Nephron progenitor cell (in vitro differentiated cells): ENCODE data around the gene WDR72.

Source experiments
- DNase-seq: peaks from one replicate; pipeline ENCODE4 v3.0.0; 2021
- H3K27ac Mint-ChIP-seq: 2 replicates; pipeline ENCODE4 v1.8.0; 2021; ENCODE audit warnings: mild to moderate bottlenecking, moderate library complexity, mixed read lengths
- H3K27me3 Mint-ChIP-seq: 2 replicates; pipeline ENCODE4 v1.8.0; 2021; ENCODE audit warnings: mild to moderate bottlenecking, low read depth, mixed read lengths; ENCODE audit not compliant: poor library complexity
- H3K36me3 Mint-ChIP-seq: 2 replicates; pipeline ENCODE4 v1.8.0; 2021; ENCODE audit warnings: low read depth, mixed read lengths
- H3K4me1 Mint-ChIP-seq: 2 replicates; pipeline ENCODE4 v1.8.0; 2021; ENCODE audit warnings: mixed read lengths
- H3K4me3 Mint-ChIP-seq: 2 replicates; pipeline ENCODE4 v1.8.0; 2021; ENCODE audit warnings: mild to moderate bottlenecking, moderate library complexity, mixed read lengths
- H3K9me3 Mint-ChIP-seq: 2 replicates; pipeline ENCODE4 v1.8.0; 2021; ENCODE audit warnings: mild to moderate bottlenecking, moderate library complexity, mixed read lengths
- CTCF ChIP-seq: fragments of 200-600 bp; sonication (generic); IDR thresholded peaks from 2 replicates; pipeline ENCODE4 v1.5.0; 2021; ENCODE audit warnings: antibody characterized with exemption

The WDR72 gene

GRCh38 chr15:53753813-53754212, 5.7 kb downstream of the WDR72 start:
- TF ChIP-seq CTCF: no peak
- H3K27ac Mint-ChIP-seq: no peak overlapping the region
- no peaks in the 10 kb centered on the region for H3K9me3 Mint-ChIP-seq
- no peak overlapping the region for H3K4me3 Mint-ChIP-seq
- peaks cover 24% of the 10 kb centered on the region for H3K27me3 Mint-ChIP-seq
- peaks cover 11% of the 10 kb centered on the region for H3K4me1 Mint-ChIP-seq
- H3K36me3 Mint-ChIP-seq: no peaks in the 10 kb centered on the region
- no peak for DNase-seq

DNA sequence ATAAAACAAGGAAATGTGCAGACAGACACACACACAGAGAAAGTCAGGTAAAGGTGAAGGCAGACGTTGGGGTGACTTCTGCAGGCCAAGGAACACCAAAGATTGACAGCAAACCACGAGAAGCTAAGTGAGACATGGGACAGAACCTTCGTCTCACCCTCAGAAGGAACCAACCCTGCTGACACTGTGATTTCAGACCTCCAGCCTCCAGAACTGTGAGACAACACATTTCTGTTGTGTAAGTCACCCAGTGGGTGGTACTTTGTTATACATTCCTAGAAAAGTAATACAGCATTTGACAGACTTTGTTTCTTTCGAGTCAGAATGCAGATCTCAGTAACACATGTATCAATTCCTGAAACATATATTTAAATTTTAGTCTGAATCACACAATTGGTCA, 7.1 kb downstream of the WDR72 start:
- Mint-ChIP-seq H3K9me3 (no peaks in the 10 kb centered on the region), H3K36me3 (no peaks in the 10 kb centered on the region)
- TF ChIP-seq CTCF: no peak

GRCh38 chr15:53747501-53748068, 11.9 kb downstream of the WDR72 start:
- Mint-ChIP-seq H3K36me3 (no peaks in the 10 kb centered on the region), H3K4me3 (no peak overlapping the region), H3K4me1 (no peaks in the 10 kb centered on the region), H3K9me3 (no peaks in the 10 kb centered on the region), H3K27me3 (peaks cover 2% of the 10 kb centered on the region), H3K27ac (no peak overlapping the region)
- TF ChIP-seq CTCF: no peak
- no peak for DNase-seq

More for the DNA sequence above, 7.1 kb downstream of the WDR72 start:
- Mint-ChIP-seq H3K27ac (no peak overlapping the region), H3K4me3 (no peak overlapping the region), H3K4me1 (no peaks in the 10 kb centered on the region), H3K27me3 (peaks cover 13% of the 10 kb centered on the region)
- no peak for DNase-seq

DNA sequence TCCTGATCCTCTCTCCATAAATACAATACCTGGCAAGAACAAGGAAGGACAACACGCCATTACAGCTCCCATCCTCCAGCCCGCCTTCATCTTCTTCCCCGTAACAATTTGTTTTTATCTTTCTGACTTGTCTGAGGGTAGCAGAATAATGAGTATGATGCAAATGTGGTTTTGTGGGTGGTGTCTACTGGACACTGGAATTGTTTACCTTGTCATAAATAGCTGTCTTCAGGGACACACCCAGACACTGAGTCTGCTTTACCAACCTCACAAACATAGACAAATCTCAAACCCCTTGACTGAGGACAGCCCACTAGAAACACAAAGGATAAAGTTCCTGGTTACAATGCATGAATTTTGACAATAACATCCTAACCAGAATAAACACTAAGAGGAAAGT, 13.4 kb downstream of the WDR72 start:
- no peak for TF ChIP-seq CTCF
- no peak overlapping the region for H3K27ac Mint-ChIP-seq
- H3K4me3 Mint-ChIP-seq: no peak overlapping the region
- H3K36me3 Mint-ChIP-seq: no peaks in the 10 kb centered on the region
- no peaks in the 10 kb centered on the region for H3K4me1 Mint-ChIP-seq
- peaks cover 1% of the 10 kb centered on the region for H3K27me3 Mint-ChIP-seq
- no peak for DNase-seq
- no peaks in the 10 kb centered on the region for H3K9me3 Mint-ChIP-seq

DNA sequence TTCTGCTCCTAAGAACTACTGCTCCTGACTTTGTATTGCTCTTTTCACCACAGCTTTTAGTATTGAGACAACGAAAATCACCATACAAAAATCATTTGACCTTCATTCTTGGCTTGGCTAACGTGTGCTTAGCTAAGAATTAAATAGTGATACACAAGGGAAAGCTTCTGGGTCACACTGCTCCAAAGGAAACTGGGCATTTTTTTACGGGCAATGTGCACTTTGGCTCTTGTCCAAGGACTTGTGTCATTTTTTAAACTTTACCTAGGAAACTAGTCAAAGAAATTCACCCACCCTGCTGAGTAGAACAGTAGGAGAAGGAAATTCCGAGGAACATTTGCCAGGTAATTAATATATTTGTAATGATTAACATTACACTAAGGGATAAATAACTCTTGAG, 19.8 kb downstream of the WDR72 start:
- Mint-ChIP-seq H3K4me3 (no peak overlapping the region), H3K27me3 (no peaks in the 10 kb centered on the region), H3K9me3 (no peaks in the 10 kb centered on the region), H3K36me3 (no peaks in the 10 kb centered on the region), H3K27ac (no peak overlapping the region), H3K4me1 (no peaks in the 10 kb centered on the region)
- TF ChIP-seq CTCF: no peak
- no peak for DNase-seq

DNA sequence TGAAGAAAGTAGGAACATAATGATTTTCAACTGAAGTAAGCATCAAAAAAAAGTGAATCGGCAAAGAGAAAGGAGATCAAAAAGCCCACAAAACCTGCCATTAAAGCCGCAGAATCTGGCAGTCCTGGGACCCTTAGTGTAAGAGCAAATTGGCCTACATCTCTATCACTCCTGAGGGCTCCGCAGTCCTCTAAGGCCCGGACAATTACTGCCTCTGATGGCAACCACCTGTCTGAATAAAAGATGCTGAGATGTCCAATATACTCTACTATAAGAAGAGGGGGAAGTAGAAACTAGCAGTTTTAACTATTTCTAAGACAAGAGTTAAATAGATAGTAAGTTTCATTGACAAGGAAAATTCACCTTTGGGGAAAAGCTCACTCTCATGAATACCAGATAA, 20.3 kb downstream of the WDR72 start:
- H3K4me1 Mint-ChIP-seq: no peaks in the 10 kb centered on the region

More for the DNA sequence above, 20.3 kb downstream of the WDR72 start:
- H3K27me3 Mint-ChIP-seq: no peaks in the 10 kb centered on the region
- TF ChIP-seq CTCF: no peak
- H3K27ac Mint-ChIP-seq: no peak overlapping the region
- no peak overlapping the region for H3K4me3 Mint-ChIP-seq
- no peaks in the 10 kb centered on the region for H3K9me3 Mint-ChIP-seq
- no peaks in the 10 kb centered on the region for H3K36me3 Mint-ChIP-seq
- no peak for DNase-seq
